ENCODE data around the gene NAPB. TPM values are rescaled to one million over a fixed set of nuclear protein-coding genes. Genes with fewer than 3 reads are reported as not detected.

The NAPB gene
- total RNA-seq, 1 donor from 2014 or later, result 8.9 TPM

GRCh38 chr20:23440004-23440403 lies 18.7 kb upstream of the NAPB start:
- Histone ChIP-seq H3K4me1 (ENCODE audit: control insufficient read depth in 3 of 3, insufficient read depth in 3 of 3, low read length in 3 of 3) (peaks cover 0 to 6% (median 2%) of the 10 kb centered on the region in 3 donors), H3K9ac (ENCODE audit: low read depth in 1 of 3, low read length in 3 of 3) (no peak overlapping the region), H3K4me3 (ENCODE audit: low read length in 3 of 3) (no peak overlapping the region), H3K27ac (ENCODE audit: low read depth, low read length) (no peak overlapping the region), H3K9me3 (ENCODE audit: control insufficient read depth in 3 of 3, low read length in 3 of 3) (no peaks in the 10 kb centered on the region), H3K27me3 (ENCODE audit: control insufficient read depth in 3 of 3, insufficient read depth in 3 of 3, low read length in 3 of 3) (no peaks in the 10 kb centered on the region), H3K36me3 (ENCODE audit: control insufficient read depth in 3 of 3, insufficient read depth in 3 of 3, low read length in 3 of 3) (no peaks in the 10 kb centered on the region)

DNA sequence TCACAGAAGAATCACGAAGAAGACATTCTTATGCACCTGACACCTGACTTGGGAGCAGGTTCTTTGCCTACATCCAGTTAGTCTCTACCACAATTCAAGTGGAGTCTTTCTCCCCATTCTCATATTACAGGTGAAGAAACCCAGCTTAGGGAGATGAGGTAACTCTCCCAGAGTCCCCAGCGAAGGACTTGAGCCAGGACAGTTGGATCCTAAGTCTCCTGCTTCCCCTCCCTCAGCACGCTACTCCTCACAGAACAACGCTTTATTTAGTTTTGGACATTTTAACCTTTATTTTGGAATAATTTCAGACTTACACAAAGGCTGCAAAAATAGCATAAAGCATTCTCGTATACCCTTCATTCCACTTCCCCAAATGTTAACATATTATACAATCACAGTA lies 17.4 kb upstream of the NAPB start:
- H3K9ac ChIP-seq (ENCODE audit: low read depth in 1 of 3, low read length in 3 of 3), result no peak overlapping the region
- no peak overlapping the region for H3K27ac ChIP-seq (ENCODE audit: low read depth, low read length)
- no peaks in the 10 kb centered on the region for H3K27me3 ChIP-seq (ENCODE audit: control insufficient read depth in 3 of 3, insufficient read depth in 3 of 3, low read length in 3 of 3)
- peaks cover 0 to 6% (median 2%) of the 10 kb centered on the region in 3 donors for H3K4me1 ChIP-seq (ENCODE audit: control insufficient read depth in 3 of 3, insufficient read depth in 3 of 3, low read length in 3 of 3)
- no peak overlapping the region for H3K4me3 ChIP-seq (ENCODE audit: low read length in 3 of 3)
- H3K36me3 ChIP-seq (ENCODE audit: control insufficient read depth in 3 of 3, insufficient read depth in 3 of 3, low read length in 3 of 3), result no peaks in the 10 kb centered on the region
- no peaks in the 10 kb centered on the region for H3K9me3 ChIP-seq (ENCODE audit: control insufficient read depth in 3 of 3, low read length in 3 of 3)

- Histone ChIP-seq H3K27me3 (ENCODE audit: control insufficient read depth in 3 of 3, insufficient read depth in 3 of 3, low read length in 3 of 3) (no peaks in the 10 kb centered on the region), H3K9me3 (ENCODE audit: control insufficient read depth in 3 of 3, low read length in 3 of 3) (no peaks in the 10 kb centered on the region), H3K27ac (ENCODE audit: low read depth, low read length) (no peak overlapping the region), H3K4me1 (ENCODE audit: control insufficient read depth in 3 of 3, insufficient read depth in 3 of 3, low read length in 3 of 3) (peaks cover 0 to 6% (median 2%) of the 10 kb centered on the region in 3 donors), H3K9ac (ENCODE audit: low read depth in 1 of 3, low read length in 3 of 3) (no peak overlapping the region), H3K4me3 (ENCODE audit: low read length in 3 of 3) (no peak overlapping the region), H3K36me3 (ENCODE audit: control insufficient read depth in 3 of 3, insufficient read depth in 3 of 3, low read length in 3 of 3) (no peaks in the 10 kb centered on the region)
These were observed 16.0 kb upstream of the NAPB start for GRCh38 chr20:23437126-23437899.

- H3K9me3 ChIP-seq (ENCODE audit: control insufficient read depth in 3 of 3, low read length in 3 of 3), result no peaks in the 10 kb centered on the region
- H3K4me3 ChIP-seq (ENCODE audit: low read length in 3 of 3), result no peak overlapping the region
- H3K27ac ChIP-seq (ENCODE audit: low read depth, low read length), result no peak overlapping the region
- no peaks in the 10 kb centered on the region for H3K27me3 ChIP-seq (ENCODE audit: control insufficient read depth in 3 of 3, insufficient read depth in 3 of 3, low read length in 3 of 3)
- no peaks in the 10 kb centered on the region for H3K36me3 ChIP-seq (ENCODE audit: control insufficient read depth in 3 of 3, insufficient read depth in 3 of 3, low read length in 3 of 3)
- H3K9ac ChIP-seq (ENCODE audit: low read depth in 1 of 3, low read length in 3 of 3), result no peak overlapping the region
- H3K4me1 ChIP-seq (ENCODE audit: control insufficient read depth in 3 of 3, insufficient read depth in 3 of 3, low read length in 3 of 3), result peaks cover 0 to 6% (median 2%) of the 10 kb centered on the region in 3 donors
These were observed 15.4 kb upstream of the NAPB start for GRCh38 chr20:23436681-23437080.

- no peak overlapping the region for H3K4me3 ChIP-seq (ENCODE audit: low read length in 3 of 3)
- H3K9ac ChIP-seq (ENCODE audit: low read depth in 1 of 3, low read length in 3 of 3), result no peak overlapping the region
- no peak overlapping the region for H3K27ac ChIP-seq (ENCODE audit: low read depth, low read length)
- no peaks in the 10 kb centered on the region for H3K36me3 ChIP-seq (ENCODE audit: control insufficient read depth in 3 of 3, insufficient read depth in 3 of 3, low read length in 3 of 3)
- no peaks in the 10 kb centered on the region for H3K27me3 ChIP-seq (ENCODE audit: control insufficient read depth in 3 of 3, insufficient read depth in 3 of 3, low read length in 3 of 3)
- H3K4me1 ChIP-seq (ENCODE audit: control insufficient read depth in 3 of 3, insufficient read depth in 3 of 3, low read length in 3 of 3), result peaks cover 0 to 6% (median 2%) of the 10 kb centered on the region in 3 donors
- H3K9me3 ChIP-seq (ENCODE audit: control insufficient read depth in 3 of 3, low read length in 3 of 3), result no peaks in the 10 kb centered on the region
These were observed 14.6 kb upstream of the NAPB start for GRCh38 chr20:23435626-23436539.

DNA sequence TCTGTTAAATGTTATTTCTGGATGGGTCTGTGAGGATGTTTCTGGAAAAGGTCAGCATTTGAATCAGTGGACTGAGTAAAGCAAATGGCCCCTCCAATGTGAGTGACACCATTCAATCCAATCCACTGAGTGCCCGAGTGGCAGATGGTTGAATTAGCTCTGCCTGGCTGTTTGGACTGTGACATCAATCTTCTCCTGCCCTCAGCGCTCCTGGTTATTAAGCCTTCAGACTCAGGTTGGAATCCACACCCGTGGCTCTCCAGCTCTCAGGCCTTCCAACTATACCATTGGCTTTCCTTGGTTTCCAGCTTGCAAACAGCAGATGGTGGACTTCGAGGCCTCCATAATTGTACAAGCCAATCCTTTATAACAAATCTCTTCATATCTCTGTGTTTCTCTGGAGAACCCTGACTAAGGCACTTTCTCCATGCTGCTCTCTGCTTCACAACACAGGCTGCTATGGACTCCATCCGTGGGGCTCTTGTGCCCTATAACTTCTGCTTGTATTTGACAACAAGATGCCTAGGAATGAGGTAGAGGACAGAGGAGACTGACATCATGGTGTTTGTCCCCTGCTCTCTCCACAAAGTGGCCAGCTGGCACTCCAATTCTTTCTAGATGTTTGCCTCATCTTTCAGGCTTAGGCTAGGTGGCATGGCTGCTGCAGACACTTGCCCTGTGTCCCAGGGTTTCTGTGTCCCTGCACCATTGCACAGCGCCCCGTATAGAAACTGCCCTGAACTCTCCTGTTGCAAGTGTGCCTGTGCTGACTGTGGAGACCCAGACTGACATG lies 13.4 kb upstream of the NAPB start:
- H3K9me3 ChIP-seq (ENCODE audit: control insufficient read depth in 3 of 3, low read length in 3 of 3), result no peaks in the 10 kb centered on the region
- H3K27me3 ChIP-seq (ENCODE audit: control insufficient read depth in 3 of 3, insufficient read depth in 3 of 3, low read length in 3 of 3), result no peaks in the 10 kb centered on the region
- H3K4me3 ChIP-seq (ENCODE audit: low read length in 3 of 3), result no peak overlapping the region
- no peaks in the 10 kb centered on the region for H3K36me3 ChIP-seq (ENCODE audit: control insufficient read depth in 3 of 3, insufficient read depth in 3 of 3, low read length in 3 of 3)
- no peak overlapping the region for H3K9ac ChIP-seq (ENCODE audit: low read depth in 1 of 3, low read length in 3 of 3)
- H3K27ac ChIP-seq (ENCODE audit: low read depth, low read length), result no peak overlapping the region
- peaks cover 0 to 6% (median 2%) of the 10 kb centered on the region in 3 donors for H3K4me1 ChIP-seq (ENCODE audit: control insufficient read depth in 3 of 3, insufficient read depth in 3 of 3, low read length in 3 of 3)

- H3K9ac ChIP-seq (ENCODE audit: low read depth in 1 of 3, low read length in 3 of 3), result no peak overlapping the region
- peaks cover 0 to 6% (median 2%) of the 10 kb centered on the region in 3 donors for H3K4me1 ChIP-seq (ENCODE audit: control insufficient read depth in 3 of 3, insufficient read depth in 3 of 3, low read length in 3 of 3)
- H3K36me3 ChIP-seq (ENCODE audit: control insufficient read depth in 3 of 3, insufficient read depth in 3 of 3, low read length in 3 of 3), result no peaks in the 10 kb centered on the region
- no peaks in the 10 kb centered on the region for H3K9me3 ChIP-seq (ENCODE audit: control insufficient read depth in 3 of 3, low read length in 3 of 3)
- H3K4me3 ChIP-seq (ENCODE audit: low read length in 3 of 3), result no peak overlapping the region
- no peak overlapping the region for H3K27ac ChIP-seq (ENCODE audit: low read depth, low read length)
- no peaks in the 10 kb centered on the region for H3K27me3 ChIP-seq (ENCODE audit: control insufficient read depth in 3 of 3, insufficient read depth in 3 of 3, low read length in 3 of 3)
These were observed 12.3 kb upstream of the NAPB start for GRCh38 chr20:23433628-23434027.

DNA sequence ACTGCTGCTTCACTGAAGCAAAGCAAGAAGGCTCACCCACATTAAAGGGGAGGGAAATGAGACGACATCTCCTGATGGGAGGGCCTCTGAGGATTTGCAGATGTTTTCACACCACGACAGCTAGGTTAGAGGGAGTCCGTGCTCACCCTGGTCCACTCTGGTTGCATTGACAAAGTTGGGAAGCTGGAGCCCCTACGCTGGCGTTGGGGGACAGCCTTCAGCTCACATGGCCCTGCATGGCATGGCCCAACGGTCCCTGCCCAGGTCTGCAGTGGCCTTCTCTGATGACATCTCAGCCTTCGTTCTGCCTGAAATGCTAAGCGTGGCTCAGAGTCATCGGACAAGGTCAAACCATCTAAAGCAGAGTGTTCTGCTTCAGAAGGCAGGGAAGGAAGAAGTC lies 3.8 kb upstream of the NAPB start:
- Histone ChIP-seq H3K4me1 (ENCODE audit: control insufficient read depth in 3 of 3, insufficient read depth in 3 of 3, low read length in 3 of 3) (peaks cover 0 to 5% (median 4%) of the 10 kb centered on the region in 3 donors), H3K9me3 (ENCODE audit: control insufficient read depth in 3 of 3, low read length in 3 of 3) (no peaks in the 10 kb centered on the region), H3K9ac (ENCODE audit: low read depth in 1 of 3, low read length in 3 of 3) (no peak overlapping the region), H3K4me3 (ENCODE audit: low read length in 3 of 3) (no peak overlapping the region), H3K27ac (ENCODE audit: low read depth, low read length) (no peak overlapping the region), H3K36me3 (ENCODE audit: control insufficient read depth in 3 of 3, insufficient read depth in 3 of 3, low read length in 3 of 3) (peaks cover 0 to 2% (median 0%) of the 10 kb centered on the region in 3 donors), H3K27me3 (ENCODE audit: control insufficient read depth in 3 of 3, insufficient read depth in 3 of 3, low read length in 3 of 3) (no peaks in the 10 kb centered on the region)

- Histone ChIP-seq H3K9ac (ENCODE audit: low read depth in 1 of 3, low read length in 3 of 3) (peak overlapping the region; percentile 91 to 99 (median 96)), H3K4me3 (ENCODE audit: low read length in 3 of 3) (peak overlapping the region; percentile 83 to 95 (median 93)), H3K4me1 (ENCODE audit: control insufficient read depth in 3 of 3, insufficient read depth in 3 of 3, low read length in 3 of 3) (peaks cover 13 to 24% (median 14%) of the 10 kb centered on the region in 3 donors), H3K27me3 (ENCODE audit: control insufficient read depth in 3 of 3, insufficient read depth in 3 of 3, low read length in 3 of 3) (no peaks in the 10 kb centered on the region), H3K27ac (ENCODE audit: low read depth, low read length) (peak overlapping the region; percentile 94), H3K9me3 (ENCODE audit: control insufficient read depth in 3 of 3, low read length in 3 of 3) (no peaks in the 10 kb centered on the region), H3K36me3 (ENCODE audit: control insufficient read depth in 3 of 3, insufficient read depth in 3 of 3, low read length in 3 of 3) (peaks cover 0 to 2% (median 0%) of the 10 kb centered on the region in 3 donors)
These were observed 1.0 kb downstream of the NAPB start for GRCh38 chr20:23419995-23420901.

Data from skeletal muscle tissue (tissue), 4 donors.